Epithelial cell of proximal tubule (primary cell): ENCODE measurements around the gene DNAH1. TPM values are rescaled to one million over a fixed set of nuclear protein-coding genes. Genes with fewer than 3 reads are reported as not detected.

Experiments used
- DNase-seq: peaks from one replicate; pipeline ENCODE4 v3.0.0-alpha.2; 2011; ENCODE audit warnings: low read depth
- H3K4me3 ChIP-seq: 2 replicates; pipeline ENCODE4 v1.5.1; 2011; ENCODE audit warnings: low read depth, mild to moderate bottlenecking, low read length
- total RNA-seq: library from RNA; depleted of rRNA; stranded (reverse); fragments of >200 nt; gene quantifications from 2 replicates; pipeline ENCODE4 v1.2.3, GENCODE V29; 2015
- TF ChIP-seq, protein P1 (sequence below): conservative IDR thresholded peaks from 2 replicates; pipeline ENCODE4 v1.5.1; 2012; ENCODE audit warnings: low read depth, mild to moderate bottlenecking, low read length

The DNAH1 gene
- total RNA-seq, 1 donor from 2014 or later = 0.29 TPM

DNA sequence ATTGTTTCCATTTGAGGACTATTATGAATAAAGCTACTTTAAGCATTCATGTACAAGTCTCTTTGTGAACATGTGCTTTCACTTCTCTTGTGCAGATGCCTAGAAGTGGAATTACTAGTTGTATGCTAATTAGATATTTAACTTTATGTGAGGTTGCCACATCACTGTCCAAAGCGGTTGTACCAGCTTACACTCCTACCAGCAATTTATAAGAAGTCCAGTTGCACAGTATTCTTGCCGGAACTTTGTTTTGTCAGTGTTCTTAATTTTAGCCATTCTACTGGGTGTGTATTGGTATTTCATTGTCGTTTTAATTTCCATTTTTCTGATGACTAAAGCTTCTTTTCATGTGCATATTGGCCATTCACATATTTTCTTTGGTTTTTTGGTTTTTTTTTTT, 99.7 kb downstream of the DNAH1 start:
- H3K4me3 ChIP-seq = no peak overlapping the region
- DNase-seq = no peak
- TF ChIP-seq, protein P1, sequence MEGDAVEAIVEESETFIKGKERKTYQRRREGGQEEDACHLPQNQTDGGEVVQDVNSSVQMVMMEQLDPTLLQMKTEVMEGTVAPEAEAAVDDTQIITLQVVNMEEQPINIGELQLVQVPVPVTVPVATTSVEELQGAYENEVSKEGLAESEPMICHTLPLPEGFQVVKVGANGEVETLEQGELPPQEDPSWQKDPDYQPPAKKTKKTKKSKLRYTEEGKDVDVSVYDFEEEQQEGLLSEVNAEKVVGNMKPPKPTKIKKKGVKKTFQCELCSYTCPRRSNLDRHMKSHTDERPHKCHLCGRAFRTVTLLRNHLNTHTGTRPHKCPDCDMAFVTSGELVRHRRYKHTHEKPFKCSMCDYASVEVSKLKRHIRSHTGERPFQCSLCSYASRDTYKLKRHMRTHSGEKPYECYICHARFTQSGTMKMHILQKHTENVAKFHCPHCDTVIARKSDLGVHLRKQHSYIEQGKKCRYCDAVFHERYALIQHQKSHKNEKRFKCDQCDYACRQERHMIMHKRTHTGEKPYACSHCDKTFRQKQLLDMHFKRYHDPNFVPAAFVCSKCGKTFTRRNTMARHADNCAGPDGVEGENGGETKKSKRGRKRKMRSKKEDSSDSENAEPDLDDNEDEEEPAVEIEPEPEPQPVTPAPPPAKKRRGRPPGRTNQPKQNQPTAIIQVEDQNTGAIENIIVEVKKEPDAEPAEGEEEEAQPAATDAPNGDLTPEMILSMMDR = no peak

DNA sequence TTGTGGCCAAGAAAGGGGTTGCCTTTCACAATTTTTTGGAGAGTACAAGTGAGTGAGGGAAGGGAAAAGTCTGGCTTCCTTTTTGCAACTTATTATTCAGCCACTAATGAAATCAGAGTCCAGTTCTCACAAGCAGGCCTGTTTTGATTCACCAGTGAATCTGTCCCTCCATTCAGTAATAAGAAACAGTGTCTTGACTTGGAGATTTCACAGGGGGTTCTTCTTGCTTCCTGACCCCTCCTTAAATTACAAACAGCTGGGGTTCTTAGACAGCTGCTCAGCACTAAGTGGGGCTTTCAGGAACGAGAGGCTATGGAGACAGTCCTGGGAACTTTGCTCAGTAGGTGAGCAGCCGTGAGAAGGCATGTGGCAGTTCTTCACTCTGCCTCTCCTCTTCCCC, 104.3 kb downstream of the DNAH1 start:
- H3K4me3 ChIP-seq = no peak overlapping the region
- TF ChIP-seq, protein P1 = no peak
- DNase-seq = no peak

GRCh38 chr3:52422669-52423068, 106.5 kb downstream of the DNAH1 start:
- no peak overlapping the region for H3K4me3 ChIP-seq
- TF ChIP-seq, protein P1 = no peak
- DNase-seq = no peak

DNA sequence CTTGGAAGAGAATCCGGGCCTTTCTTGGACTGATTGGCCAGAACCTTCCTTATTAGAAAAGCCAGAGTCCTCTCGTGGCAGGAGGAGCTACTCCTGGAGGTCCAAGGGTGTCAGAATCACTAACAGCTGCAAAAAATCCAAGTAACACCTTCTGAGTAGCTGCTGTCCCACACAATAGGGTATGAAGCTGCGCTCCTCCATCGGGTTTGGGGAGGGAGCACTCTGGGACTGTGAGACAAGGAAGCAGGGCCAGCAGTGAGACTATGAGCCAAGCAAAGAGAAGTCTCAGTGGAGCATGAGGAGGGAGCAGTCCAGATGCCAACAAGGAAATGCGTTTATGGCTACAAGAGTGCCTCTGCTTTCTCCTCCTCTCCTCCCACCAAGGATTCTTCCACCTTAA, 107.1 kb downstream of the DNAH1 start:
- TF ChIP-seq, protein P1 = no peak
- no peak for DNase-seq
- H3K4me3 ChIP-seq = no peak overlapping the region

- TF ChIP-seq, protein P1 = peak; percentile 85
- H3K4me3 ChIP-seq = no peak overlapping the region
- no peak for DNase-seq
These were observed 112.3 kb downstream of the DNAH1 start for GRCh38 chr3:52428151-52429005.

DNA sequence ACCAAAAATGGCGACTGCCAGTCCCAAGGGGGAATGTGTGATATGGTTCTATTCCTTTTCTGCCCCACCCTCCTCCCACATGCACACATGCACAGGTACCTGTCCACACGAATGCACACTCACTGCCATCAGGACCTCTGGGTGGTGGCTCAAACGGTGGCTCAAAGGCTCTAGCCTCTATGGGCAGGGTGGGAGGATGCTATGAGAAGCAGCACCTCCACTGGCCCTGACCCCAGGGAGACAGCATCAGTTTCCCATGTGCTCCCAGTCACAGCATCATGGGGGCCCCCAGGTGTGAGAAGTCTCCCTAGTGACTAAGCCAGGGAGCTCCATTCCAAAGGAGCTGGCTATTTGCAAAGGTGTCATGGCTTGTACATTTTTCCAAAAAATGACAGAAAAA, 112.9 kb downstream of the DNAH1 start:
- TF ChIP-seq, protein P1 = no peak
- DNase-seq = no peak
- H3K4me3 ChIP-seq = no peak overlapping the region

DNA sequence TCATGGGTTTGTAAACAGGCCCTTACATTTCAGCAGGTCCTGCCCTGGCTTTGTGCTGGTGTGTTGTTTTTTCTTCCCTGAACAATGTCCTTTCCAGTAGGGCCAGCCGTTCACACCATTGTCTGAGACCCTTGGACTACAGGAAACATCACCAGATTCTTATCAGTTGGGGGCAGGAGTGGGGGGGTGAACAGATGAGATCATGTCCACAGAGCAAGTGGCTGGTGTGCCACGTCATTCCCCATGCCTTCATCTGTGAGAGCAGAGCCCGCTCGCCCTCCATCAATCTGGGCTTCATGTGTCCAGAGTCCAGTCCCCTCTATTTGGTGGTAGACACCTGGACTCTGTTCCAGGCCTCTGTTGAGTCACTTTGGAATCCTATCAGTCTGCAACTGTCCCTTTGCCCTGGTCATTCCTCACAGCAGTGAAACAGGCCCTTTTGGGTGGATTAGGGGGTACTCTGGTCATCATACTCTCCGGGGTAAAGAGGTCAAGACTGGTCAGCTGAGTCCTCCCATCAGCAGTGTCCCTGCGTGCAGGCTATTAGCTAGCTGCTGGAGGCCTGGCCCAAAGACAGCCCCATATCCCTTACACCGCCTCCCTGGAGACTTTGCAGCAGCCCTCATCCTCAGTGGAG, 113.8 kb downstream of the DNAH1 start:
- H3K4me3 ChIP-seq = no peak overlapping the region
- no peak for DNase-seq
- TF ChIP-seq, protein P1 = no peak
